ENCODE data around the gene ITIH3. TPM values are rescaled to one million over a fixed set of nuclear protein-coding genes. Genes with fewer than 3 reads are reported as not detected.

The ITIH3 gene
- total and polyA plus RNA-seq, 7 donors, result 0.18 to 0.77 (median 0.29) TPM; not detected in 2

DNA sequence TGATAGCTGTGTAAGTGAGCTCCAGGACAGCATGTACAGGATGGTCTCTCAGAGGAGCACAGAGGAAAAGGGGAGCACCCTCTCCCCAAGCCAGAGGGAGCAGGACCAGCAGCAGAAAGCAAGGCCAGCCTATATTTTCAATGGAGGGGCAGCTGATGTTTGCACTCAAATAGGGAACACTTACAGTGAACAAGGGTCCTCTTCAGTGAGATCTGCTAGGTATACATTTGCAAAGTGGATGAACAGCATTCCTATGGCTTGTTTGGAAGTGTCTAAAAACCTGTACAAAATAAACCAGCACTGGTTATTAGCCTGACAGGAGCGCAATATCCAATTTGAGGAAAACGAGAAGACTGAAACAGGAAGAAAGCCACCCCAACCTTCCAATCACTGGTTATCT, 57.8 kb downstream of the ITIH3 start:
- H3K4me3 ChIP-seq, result no peak overlapping the region
- peaks cover 2 to 52% of the 10 kb centered on the region in 2 donors for H3K36me3 ChIP-seq (ENCODE audit: insufficient read depth in 1 of 2, low read depth in 1 of 2)
- ATAC-seq (no peak), DNase-seq (no peak)
- no peaks in the 10 kb centered on the region for H3K9me3 ChIP-seq
- H3K27ac ChIP-seq, result no peak overlapping the region
- H3K27me3 ChIP-seq (ENCODE audit: insufficient read depth in 3 of 3, low read length in 2 of 3), result no peaks in the 10 kb centered on the region
- 82 to 89% (median 85%) methylated on average over 2 of the region's 2 CpGs for WGBS, 3 donors
- peaks cover 23% of the 10 kb centered on the region for H3K4me1 ChIP-seq
- TF ChIP-seq, protein P1, sequence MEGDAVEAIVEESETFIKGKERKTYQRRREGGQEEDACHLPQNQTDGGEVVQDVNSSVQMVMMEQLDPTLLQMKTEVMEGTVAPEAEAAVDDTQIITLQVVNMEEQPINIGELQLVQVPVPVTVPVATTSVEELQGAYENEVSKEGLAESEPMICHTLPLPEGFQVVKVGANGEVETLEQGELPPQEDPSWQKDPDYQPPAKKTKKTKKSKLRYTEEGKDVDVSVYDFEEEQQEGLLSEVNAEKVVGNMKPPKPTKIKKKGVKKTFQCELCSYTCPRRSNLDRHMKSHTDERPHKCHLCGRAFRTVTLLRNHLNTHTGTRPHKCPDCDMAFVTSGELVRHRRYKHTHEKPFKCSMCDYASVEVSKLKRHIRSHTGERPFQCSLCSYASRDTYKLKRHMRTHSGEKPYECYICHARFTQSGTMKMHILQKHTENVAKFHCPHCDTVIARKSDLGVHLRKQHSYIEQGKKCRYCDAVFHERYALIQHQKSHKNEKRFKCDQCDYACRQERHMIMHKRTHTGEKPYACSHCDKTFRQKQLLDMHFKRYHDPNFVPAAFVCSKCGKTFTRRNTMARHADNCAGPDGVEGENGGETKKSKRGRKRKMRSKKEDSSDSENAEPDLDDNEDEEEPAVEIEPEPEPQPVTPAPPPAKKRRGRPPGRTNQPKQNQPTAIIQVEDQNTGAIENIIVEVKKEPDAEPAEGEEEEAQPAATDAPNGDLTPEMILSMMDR (IDR thresholded peaks at IDR 0.05), result no peak
- intact Hi-C loops (cut with DNase I), result loop anchor here (2.0 to 10.0 kb wide), 8 partner anchors 40 to 342 kb away; no protein-coding TSS in a partner anchor

DNA sequence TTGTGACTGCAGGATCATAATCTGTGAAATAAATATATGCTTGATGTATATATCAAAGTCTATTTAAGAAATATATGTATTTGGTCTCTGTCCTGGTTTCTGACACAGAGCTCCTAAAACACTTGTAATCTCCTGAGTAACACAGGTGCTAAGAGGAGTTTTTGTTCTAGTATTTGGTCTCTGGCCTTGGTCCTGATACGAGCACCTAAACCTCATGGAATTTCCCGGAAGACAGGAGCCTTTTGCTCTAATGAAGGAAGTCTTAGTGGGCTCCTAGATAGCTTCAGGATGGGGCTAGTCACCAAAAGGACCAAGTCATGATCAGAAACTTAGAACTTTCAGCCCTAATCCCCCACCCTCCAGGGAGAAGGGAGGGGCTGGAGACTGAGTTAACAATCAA, 59.4 kb downstream of the ITIH3 start:
- H3K36me3 ChIP-seq (ENCODE audit: insufficient read depth in 1 of 2, low read depth in 1 of 2), result peaks cover 2 to 54% of the 10 kb centered on the region in 2 donors
- TF ChIP-seq, protein P1 (IDR thresholded peaks at IDR 0.05), result no peak
- DNase-seq (no peak), ATAC-seq (no peak)
- 87 to 100% (median 94%) methylated on average over 2 of the region's 2 CpGs for WGBS, 3 donors
- intact Hi-C loops (cut with DNase I), result loop anchor here (5.0 to 10.0 kb wide), 7 partner anchors 38 to 341 kb away; no protein-coding TSS in a partner anchor
- H3K4me3 ChIP-seq, result no peak overlapping the region
- H3K9me3 ChIP-seq, result no peaks in the 10 kb centered on the region
- no peak overlapping the region for H3K27ac ChIP-seq
- peaks cover 8% of the 10 kb centered on the region for H3K4me1 ChIP-seq
- H3K27me3 ChIP-seq (ENCODE audit: insufficient read depth in 3 of 3, low read length in 2 of 3), result no peaks in the 10 kb centered on the region

DNA sequence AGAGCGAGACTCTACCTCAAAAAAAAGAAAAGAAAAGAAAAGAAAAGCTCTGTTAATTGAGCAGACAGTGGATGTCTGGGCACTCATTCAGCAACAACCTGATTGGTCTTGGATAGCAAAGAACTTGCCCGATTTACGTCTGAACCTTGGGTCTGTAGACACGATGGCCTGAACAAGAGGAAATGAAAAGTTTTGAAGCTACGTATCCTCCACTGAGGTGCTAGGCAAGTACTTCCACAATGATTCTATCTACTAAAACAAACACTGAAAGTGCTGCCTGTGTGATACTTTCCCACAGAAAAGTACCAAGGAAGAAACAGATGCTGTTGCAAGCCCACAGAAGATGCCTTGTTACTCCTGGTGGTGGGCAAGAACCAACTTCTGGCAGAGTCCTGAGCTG, 62.1 kb downstream of the ITIH3 start:
- 90 to 95% (median 92%) methylated on average over 5 of the region's 5 CpGs for WGBS, 3 donors
- DNase-seq (no peak), ATAC-seq (no peak)
- Histone ChIP-seq H3K36me3 (ENCODE audit: insufficient read depth in 1 of 2, low read depth in 1 of 2) (peaks cover 2 to 41% of the 10 kb centered on the region in 2 donors), H3K4me3 (no peak overlapping the region), H3K4me1 (no peaks in the 10 kb centered on the region), H3K9me3 (no peaks in the 10 kb centered on the region), H3K27ac (no peak overlapping the region), H3K27me3 (ENCODE audit: insufficient read depth in 3 of 3, low read length in 2 of 3) (no peaks in the 10 kb centered on the region)
- TF ChIP-seq, protein P1 (IDR thresholded peaks at IDR 0.05), result no peak
- intact Hi-C loops (cut with DNase I), result loop anchor here (10.0 kb wide), 2 partner anchors 128 to 338 kb away; no protein-coding TSS in a partner anchor

DNA sequence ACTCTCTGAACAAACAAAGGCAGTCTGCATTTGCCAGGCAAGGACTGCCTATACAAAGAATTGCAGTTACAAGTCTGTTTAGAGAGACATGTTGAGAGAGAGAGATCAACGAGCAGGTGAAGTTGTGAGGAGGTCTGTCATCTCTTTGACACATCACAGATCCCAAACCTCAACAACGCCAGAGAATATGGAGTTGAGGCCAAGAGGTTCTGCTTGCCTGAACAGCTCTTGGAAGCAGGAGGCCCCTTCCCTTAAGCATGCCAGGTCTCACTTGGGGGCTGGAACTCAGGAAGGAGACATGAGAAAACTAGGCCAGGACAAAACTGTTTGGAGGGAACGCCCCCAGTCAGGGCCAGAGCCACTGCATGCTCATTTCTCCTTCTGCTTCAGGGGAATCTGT, 62.5 kb downstream of the ITIH3 start:
- ATAC-seq, result no peak
- intact Hi-C loops (cut with DNase I), result loop anchor here (10.0 kb wide), 2 partner anchors 128 to 338 kb away; no protein-coding TSS in a partner anchor
- Histone ChIP-seq H3K27me3 (ENCODE audit: insufficient read depth in 3 of 3, low read length in 2 of 3) (no peaks in the 10 kb centered on the region), H3K36me3 (ENCODE audit: insufficient read depth in 1 of 2, low read depth in 1 of 2) (peaks cover 2 to 37% of the 10 kb centered on the region in 2 donors), H3K4me1 (no peaks in the 10 kb centered on the region), H3K4me3 (no peak overlapping the region), H3K27ac (no peak overlapping the region), H3K9me3 (no peaks in the 10 kb centered on the region)
- 72 to 88% (median 86%) methylated on average over 3 of the region's 3 CpGs for WGBS, 3 donors
- DNase-seq, result no peak
- TF ChIP-seq, protein P1 (IDR thresholded peaks at IDR 0.05), result no peak

DNA sequence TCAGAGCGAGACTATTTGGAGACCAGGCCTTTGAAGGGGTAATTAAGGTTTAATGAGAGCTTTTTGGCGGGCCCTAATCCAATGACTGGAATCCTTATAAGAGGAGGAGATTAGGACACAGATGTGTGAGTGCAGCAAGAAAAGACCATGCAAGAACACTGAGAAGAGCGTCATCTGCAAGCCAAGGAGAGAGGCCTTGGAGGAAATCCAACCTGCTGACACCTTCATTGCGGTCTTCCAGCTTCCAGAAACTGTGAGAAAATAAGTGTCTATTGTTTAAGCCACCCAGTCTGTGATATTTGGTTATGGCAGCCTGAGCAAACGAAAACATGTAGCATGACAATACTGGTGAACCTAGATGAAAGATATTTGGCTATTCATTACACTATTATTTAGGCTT, 63.3 kb downstream of the ITIH3 start:
- no peak for ATAC-seq
- 85 to 87% (median 87%) methylated on average over 5 of the region's 5 CpGs for WGBS, 3 donors

More for the DNA sequence above, 63.3 kb downstream of the ITIH3 start:
- no peak overlapping the region for H3K4me3 ChIP-seq
- no peak overlapping the region for H3K27ac ChIP-seq
- no peaks in the 10 kb centered on the region for H3K4me1 ChIP-seq
- TF ChIP-seq, protein P1 (IDR thresholded peaks at IDR 0.05), result no peak
- intact Hi-C loops (cut with DNase I), result loop anchor here (10.0 kb wide), 2 partner anchors 127 to 337 kb away; no protein-coding TSS in a partner anchor
- H3K9me3 ChIP-seq, result no peaks in the 10 kb centered on the region
- H3K36me3 ChIP-seq (ENCODE audit: insufficient read depth in 1 of 2, low read depth in 1 of 2), result peaks cover 2 to 31% of the 10 kb centered on the region in 2 donors
- DNase-seq, result no peak
- no peaks in the 10 kb centered on the region for H3K27me3 ChIP-seq (ENCODE audit: insufficient read depth in 3 of 3, low read length in 2 of 3)

Data from psoas muscle (tissue), 8 donors.